Testis (tissue), 2 donors: ENCODE data around the gene FBXO38.
"Not testable (repeated sequence)": the region's sequence is repeated elsewhere in the genome, so short reads cannot be mapped to it uniquely, and the experiment has no call there.

Experiments
- POLR2A ChIP-seq: fragments of 450-650 bp; IDR thresholded peaks from one replicate; pipeline ENCODE4 v1.6.1; 2017; ENCODE audit warnings: antibody characterized with exemption, mild to moderate bottlenecking, moderate library complexity
- TF ChIP-seq, protein P1 (sequence below), 3 experiments: fragments of 450-650 bp in 2 of 3; fragments of 200-600 bp in 1 of 3; sonication (generic) in 1 of 3; IDR thresholded peaks; one replicate each; pipeline ENCODE4 v1.5.1; 2016 to 2019; ENCODE audit warnings: antibody characterized with exemption in 3 of 3, mild to moderate bottlenecking in 2 of 3, moderate library complexity in 1 of 3

DNA sequence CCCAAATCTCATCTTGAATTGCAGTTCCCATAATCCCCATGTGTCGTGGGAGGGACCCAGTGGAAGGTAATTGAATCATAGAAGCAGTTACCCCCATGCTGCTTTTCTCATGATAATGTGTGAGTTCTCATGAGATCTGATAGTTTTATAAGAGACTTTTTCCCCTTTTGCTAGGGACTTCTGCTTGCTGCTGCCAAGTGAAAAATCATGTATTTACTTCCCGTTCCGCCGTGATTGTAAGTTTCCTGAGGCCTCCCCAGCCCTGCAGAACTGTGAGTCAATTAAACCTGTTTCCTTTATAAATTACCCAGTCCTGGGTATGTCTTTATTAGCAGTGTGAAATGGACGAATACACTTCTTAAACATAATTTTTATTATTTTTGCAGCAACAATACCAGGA is 85.0 kb downstream of the FBXO38 start:
- TF ChIP-seq, protein P1, sequence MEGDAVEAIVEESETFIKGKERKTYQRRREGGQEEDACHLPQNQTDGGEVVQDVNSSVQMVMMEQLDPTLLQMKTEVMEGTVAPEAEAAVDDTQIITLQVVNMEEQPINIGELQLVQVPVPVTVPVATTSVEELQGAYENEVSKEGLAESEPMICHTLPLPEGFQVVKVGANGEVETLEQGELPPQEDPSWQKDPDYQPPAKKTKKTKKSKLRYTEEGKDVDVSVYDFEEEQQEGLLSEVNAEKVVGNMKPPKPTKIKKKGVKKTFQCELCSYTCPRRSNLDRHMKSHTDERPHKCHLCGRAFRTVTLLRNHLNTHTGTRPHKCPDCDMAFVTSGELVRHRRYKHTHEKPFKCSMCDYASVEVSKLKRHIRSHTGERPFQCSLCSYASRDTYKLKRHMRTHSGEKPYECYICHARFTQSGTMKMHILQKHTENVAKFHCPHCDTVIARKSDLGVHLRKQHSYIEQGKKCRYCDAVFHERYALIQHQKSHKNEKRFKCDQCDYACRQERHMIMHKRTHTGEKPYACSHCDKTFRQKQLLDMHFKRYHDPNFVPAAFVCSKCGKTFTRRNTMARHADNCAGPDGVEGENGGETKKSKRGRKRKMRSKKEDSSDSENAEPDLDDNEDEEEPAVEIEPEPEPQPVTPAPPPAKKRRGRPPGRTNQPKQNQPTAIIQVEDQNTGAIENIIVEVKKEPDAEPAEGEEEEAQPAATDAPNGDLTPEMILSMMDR (IDR thresholded peaks at IDR 0.05) = not testable (repeated sequence)
- not testable (repeated sequence) for TF ChIP-seq POLR2A
